Measurements from ENCODE around the gene CHKB. TPM values are rescaled to one million over a fixed set of nuclear protein-coding genes. Genes with fewer than 3 reads are reported as not detected.

The CHKB gene
- total RNA-seq, 2 donors from 2014 or later: 72.3 to 86.2 TPM

DNA sequence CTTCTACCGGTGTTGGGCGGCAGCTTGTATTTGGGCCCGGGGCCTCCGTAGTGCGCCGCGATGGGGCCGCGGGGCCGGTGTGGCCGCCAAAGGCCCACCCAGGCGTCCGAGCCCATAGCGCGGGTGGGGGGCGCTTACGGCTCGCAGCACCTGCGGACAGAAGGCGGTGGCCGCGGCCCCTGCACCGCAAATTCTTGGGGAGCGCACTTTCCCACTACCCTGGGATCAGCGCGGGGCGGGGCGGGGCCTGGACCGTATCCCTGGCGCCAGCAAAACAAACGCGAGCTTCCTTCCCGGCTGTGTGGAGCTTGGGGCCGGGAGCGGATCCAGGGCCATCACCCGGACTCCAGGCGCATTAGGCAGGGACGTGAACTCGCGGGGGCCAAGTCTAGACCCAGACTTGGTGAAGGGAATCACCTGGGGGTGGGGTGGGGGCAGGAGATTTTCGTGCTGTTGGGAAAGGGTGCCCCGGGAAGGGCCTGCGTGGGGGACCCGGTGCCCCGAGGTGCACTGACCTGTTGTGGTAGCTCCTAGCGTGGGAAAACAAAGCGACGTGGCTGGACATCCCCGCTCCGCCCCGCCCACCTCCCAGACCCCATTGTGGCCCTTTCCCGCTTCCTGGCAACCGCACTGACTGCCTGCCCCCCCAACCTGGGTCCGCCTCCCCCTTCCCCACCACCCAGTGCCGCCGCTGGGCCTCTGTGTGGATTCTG lies 50.5 kb downstream of the CHKB start:
- ATAC-seq (replicated peaks): peak; percentile 12
- peaks cover 43% of the 10 kb centered on the region for H3K36me3 Mint-ChIP-seq (ENCODE audit: low read depth)
- peak overlapping the region; percentile 98 for H3K27ac Mint-ChIP-seq
- H3K4me1 Mint-ChIP-seq: peaks cover 10% of the 10 kb centered on the region
- no peaks in the 10 kb centered on the region for H3K27me3 Mint-ChIP-seq
- H3K4me3 Mint-ChIP-seq: peak overlapping the region; percentile 90
- H3K9me3 Mint-ChIP-seq: no peaks in the 10 kb centered on the region

GRCh38 chr22:50531546-50531961 lies 51.1 kb downstream of the CHKB start:
- peak; percentile 67 for ATAC-seq (replicated peaks)
- Mint-ChIP-seq H3K4me3 (peak overlapping the region; percentile 90), H3K36me3 (ENCODE audit: low read depth) (peaks cover 48% of the 10 kb centered on the region), H3K27me3 (no peaks in the 10 kb centered on the region), H3K27ac (peak overlapping the region; percentile 98), H3K9me3 (no peaks in the 10 kb centered on the region), H3K4me1 (peaks cover 10% of the 10 kb centered on the region)

DNA sequence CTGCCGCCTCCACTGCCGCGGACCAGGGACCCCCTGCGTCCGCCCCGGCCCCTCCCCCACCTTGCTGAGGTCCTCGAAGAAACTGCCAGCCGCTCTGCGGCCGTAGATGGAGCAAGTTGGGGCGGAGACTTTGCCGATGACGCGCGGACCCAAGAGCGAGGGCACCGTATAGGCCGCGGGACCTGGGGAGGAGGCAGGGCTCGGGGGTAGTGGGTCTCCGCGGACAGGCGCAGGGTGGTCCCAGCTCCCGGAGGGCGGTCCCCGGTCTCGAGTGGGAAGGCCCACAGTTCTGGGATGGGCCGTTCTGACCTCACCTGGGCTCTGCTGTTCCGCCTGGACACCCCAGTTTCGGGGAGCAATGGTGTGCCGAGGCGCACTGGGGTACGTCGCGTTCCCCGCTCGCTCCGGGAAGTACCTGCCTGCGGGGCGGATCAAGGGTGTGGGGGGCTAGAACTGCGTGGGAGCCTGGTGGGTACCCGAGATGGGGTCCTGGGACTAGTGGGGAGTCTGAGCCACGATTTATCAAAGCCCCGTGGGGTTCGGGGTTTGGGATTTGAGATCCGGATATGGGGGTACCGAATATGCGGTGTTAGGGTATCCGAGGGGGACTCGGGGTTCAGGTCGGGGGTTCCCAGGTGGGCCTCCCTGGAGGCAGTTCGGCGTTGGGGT lies 51.6 kb downstream of the CHKB start:
- Mint-ChIP-seq H3K27ac (peak overlapping the region; percentile 98), H3K36me3 (ENCODE audit: low read depth) (peaks cover 50% of the 10 kb centered on the region), H3K27me3 (no peaks in the 10 kb centered on the region), H3K9me3 (no peaks in the 10 kb centered on the region), H3K4me3 (peak overlapping the region; percentile 90), H3K4me1 (peaks cover 10% of the 10 kb centered on the region)
- ATAC-seq (replicated peaks): peak; percentile 56

GRCh38 chr22:50530580-50530876 lies 52.1 kb downstream of the CHKB start:
- no peaks in the 10 kb centered on the region for H3K27me3 Mint-ChIP-seq
- ATAC-seq (replicated peaks): peak; percentile 11
- H3K9me3 Mint-ChIP-seq: no peaks in the 10 kb centered on the region
- H3K4me1 Mint-ChIP-seq: peaks cover 10% of the 10 kb centered on the region
- H3K27ac Mint-ChIP-seq: peak overlapping the region; percentile 98
- peaks cover 50% of the 10 kb centered on the region for H3K36me3 Mint-ChIP-seq (ENCODE audit: low read depth)
- H3K4me3 Mint-ChIP-seq: peak overlapping the region; percentile 90

GRCh38 chr22:50529897-50530579 lies 52.6 kb downstream of the CHKB start, which contains the start of gene TYMP:
Gene TYMP, minus strand, starts transcription at chr22:50530012. Its CDS starts 303 bp downstream, at chr22:50529709.
- peak; percentile 43 for ATAC-seq (replicated peaks)
- Mint-ChIP-seq H3K4me3 (peak within 1 kb of the TSS; percentile 90), H3K4me1 (peaks cover 10% of the 10 kb centered on the region), H3K27ac (peak within 1 kb of the TSS; percentile 98), H3K36me3 (ENCODE audit: low read depth) (peaks cover 55% of the 10 kb centered on the region), H3K27me3 (no peaks in the 10 kb centered on the region), H3K9me3 (no peaks in the 10 kb centered on the region)

DNA sequence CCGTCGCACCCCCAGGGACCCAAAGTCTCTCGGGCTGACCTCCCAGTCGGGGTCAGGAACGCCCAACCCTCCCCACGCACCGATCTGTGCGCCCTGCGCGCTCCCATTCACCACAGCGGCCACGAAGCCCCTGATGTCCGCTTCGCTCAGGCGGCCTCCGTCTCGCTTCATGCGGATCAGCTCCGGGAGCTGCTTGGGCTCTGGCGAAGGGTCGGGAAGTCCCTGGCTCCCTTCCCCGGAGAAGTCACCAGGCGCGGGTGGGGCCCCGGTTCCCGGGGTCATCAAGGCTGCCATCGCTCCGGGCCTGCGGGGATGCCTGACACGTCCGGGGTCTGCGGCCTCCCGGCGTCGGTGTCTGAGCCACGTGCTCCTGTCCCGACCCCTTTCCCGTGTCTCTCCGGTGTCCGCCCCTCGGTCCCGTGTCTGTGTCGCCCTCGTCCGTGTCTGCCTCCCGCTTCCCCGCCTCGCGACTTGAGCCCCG lies 53.2 kb downstream of the CHKB start:
- Mint-ChIP-seq H3K4me1 (peaks cover 14% of the 10 kb centered on the region), H3K27ac (no peak overlapping the region), H3K27me3 (no peaks in the 10 kb centered on the region), H3K4me3 (peak overlapping the region; percentile 90), H3K36me3 (ENCODE audit: low read depth) (peaks cover 60% of the 10 kb centered on the region), H3K9me3 (no peaks in the 10 kb centered on the region)
- ATAC-seq (replicated peaks): no peak

Other genes with a start within 250 kb of the CHKB start
- gene PPP6R2, start 239.5 kb downstream of the CHKB start, total RNA-seq: 10 to 100 TPM; 45.6 to 46.6 TPM
- gene SBF1, start 107.8 kb downstream of the CHKB start, total RNA-seq: 100 to 1,000 TPM in 1 of 2 donors, 10 to 100 TPM in 1; 84.2 to 126 TPM
- gene ADM2, start 101.3 kb downstream of the CHKB start, total RNA-seq: 1 to 10 TPM; 1.3 to 3.7 TPM
- gene MIOX, start 96.0 kb downstream of the CHKB start, total RNA-seq: under 1 TPM; 0.24 to 0.53 TPM
- 10 to 100 TPM; 61.3 to 89.0 TPM for gene LMF2, start 75.1 kb downstream of the CHKB start, total RNA-seq
- gene NCAPH2, start 74.6 kb downstream of the CHKB start, total RNA-seq: 100 to 1,000 TPM; 112 to 138 TPM
- 1 to 10 TPM; 2.8 to 9.9 TPM for gene SCO2, start 57.3 kb downstream of the CHKB start, total RNA-seq
- 10 to 100 TPM; 73.0 to 74.0 TPM for gene TYMP, start 52.8 kb downstream of the CHKB start, total RNA-seq
- 1 to 10 TPM; 4.2 to 4.4 TPM for gene KLHDC7B, start 37.0 kb downstream of the CHKB start, total RNA-seq
- 1 to 10 TPM in 1 of 2 donors, under 1 TPM in 1; 0.65 to 2.3 TPM for gene SYCE3, start 19.9 kb downstream of the CHKB start, total RNA-seq
- 10 to 100 TPM; 57.3 to 62.8 TPM for gene CPT1B, start 4.4 kb downstream of the CHKB start, total RNA-seq
- gene MAPK8IP2, start 17.9 kb upstream of the CHKB start, total RNA-seq: under 1 TPM; 0.50 to 0.65 TPM
- 10 to 100 TPM; 23.6 to 28.3 TPM for gene ARSA, start 45.3 kb upstream of the CHKB start, total RNA-seq
- gene SHANK3, start 90.0 kb upstream of the CHKB start, total RNA-seq: under 1 TPM in 1 of 2 donors, not detected in 1; 0.19 TPM
- gene ACR, start 155.4 kb upstream of the CHKB start, total RNA-seq: not detected
- gene RABL2B, start 200.8 kb upstream of the CHKB start, total RNA-seq: 10 to 100 TPM; 17.6 to 20.1 TPM

All from activated T-helper 17 cell treated with anti-CD3 and anti-CD28 coated beads, Interleukin-2, amount 50 U/mL, for 72 hours (primary cell).